Endothelial cell of umbilical vein (primary cell): ENCODE measurements around the gene PLXNC1.

Source experiments
- POLR2A ChIP-seq: IDR thresholded peaks from 2 replicates; pipeline ENCODE4 v1.6.1; 2012; ENCODE audit warnings: low read depth, mild to moderate bottlenecking, control low read depth, low read length
- TF ChIP-seq, protein P1 (sequence below), 2 donors: IDR thresholded peaks; 1 replicate in 1 of 2; 2 replicates in 1 of 2; pipeline ENCODE4 v1.5.1; 2011; ENCODE audit warnings: low read length in 2 of 2, mild to moderate bottlenecking in 2 of 2, moderate library complexity in 2 of 2, control low read depth in 1 of 2, inconsistent platforms in 1 of 2, low read depth in 1 of 2; ENCODE audit not compliant: insufficient read depth in 1 of 2; ENCODE audit errors: extremely low read depth in 1 of 2

DNA sequence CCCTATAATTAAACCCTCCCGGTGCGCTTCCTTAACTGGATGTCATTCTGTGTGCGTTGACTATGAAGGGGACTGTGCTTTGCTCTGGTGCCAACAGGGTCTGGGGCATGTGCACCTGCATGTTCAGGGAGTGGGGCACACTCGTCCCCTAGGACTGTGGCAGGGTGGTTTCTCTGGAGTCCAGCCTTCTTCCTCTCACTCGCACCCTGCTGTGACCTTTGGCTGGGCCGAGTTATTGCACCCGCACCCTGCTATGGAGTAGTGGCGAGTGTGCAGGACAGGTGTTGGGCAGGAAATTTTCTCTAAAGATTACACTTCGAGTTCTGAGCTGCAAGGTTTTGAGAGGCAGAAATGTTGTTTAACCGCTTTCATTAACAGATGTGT is 138.9 kb downstream of the PLXNC1 start:
- TF ChIP-seq, protein P1, sequence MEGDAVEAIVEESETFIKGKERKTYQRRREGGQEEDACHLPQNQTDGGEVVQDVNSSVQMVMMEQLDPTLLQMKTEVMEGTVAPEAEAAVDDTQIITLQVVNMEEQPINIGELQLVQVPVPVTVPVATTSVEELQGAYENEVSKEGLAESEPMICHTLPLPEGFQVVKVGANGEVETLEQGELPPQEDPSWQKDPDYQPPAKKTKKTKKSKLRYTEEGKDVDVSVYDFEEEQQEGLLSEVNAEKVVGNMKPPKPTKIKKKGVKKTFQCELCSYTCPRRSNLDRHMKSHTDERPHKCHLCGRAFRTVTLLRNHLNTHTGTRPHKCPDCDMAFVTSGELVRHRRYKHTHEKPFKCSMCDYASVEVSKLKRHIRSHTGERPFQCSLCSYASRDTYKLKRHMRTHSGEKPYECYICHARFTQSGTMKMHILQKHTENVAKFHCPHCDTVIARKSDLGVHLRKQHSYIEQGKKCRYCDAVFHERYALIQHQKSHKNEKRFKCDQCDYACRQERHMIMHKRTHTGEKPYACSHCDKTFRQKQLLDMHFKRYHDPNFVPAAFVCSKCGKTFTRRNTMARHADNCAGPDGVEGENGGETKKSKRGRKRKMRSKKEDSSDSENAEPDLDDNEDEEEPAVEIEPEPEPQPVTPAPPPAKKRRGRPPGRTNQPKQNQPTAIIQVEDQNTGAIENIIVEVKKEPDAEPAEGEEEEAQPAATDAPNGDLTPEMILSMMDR (IDR thresholded peaks at IDR 0.05; ENCODE audit: extremely low read depth in 1 of 2, insufficient read depth in 1 of 2, low read depth in 1 of 2, low read length in 2 of 2): no peak
- no peak for TF ChIP-seq POLR2A
